HepG2 (cell line): Measurements from ENCODE around the gene STC2. TPM values are rescaled to one million over a fixed set of nuclear protein-coding genes. Genes with fewer than 3 reads are reported as not detected.
A peak's percentile ranks its signal among the peaks of the same experiment; 100 is the strongest.

Experiments
- ATF7 ChIP-seq, 2 experiments: fragments of 450-650 bp in 1 of 2; sonication (generic) in 1 of 2; formaldehyde crosslinking in 1 of 2; IDR thresholded peaks; 2 replicates each; pipeline versions ENCODE4 v1.4.0 to v1.6.1; 2016 to 2020; ENCODE audit warnings: antibody characterized with exemption in 1 of 2, mild to moderate bottlenecking in 1 of 2, missing genetic modification reagents in 1 of 2
- CBX1 ChIP-seq: IDR thresholded peaks from one replicate; pipeline ENCODE4 v1.6.1; 2016; ENCODE audit warnings: antibody characterized with exemption, low read depth
- EHMT2 ChIP-seq: fragments of 200-600 bp; sonication (generic); IDR thresholded peaks from 2 replicates; pipeline ENCODE4 v1.7.0; 2017; ENCODE audit warnings: antibody characterized with exemption, low read depth, low read length, borderline replicate concordance
- ETS1 ChIP-seq: sonication (generic); formaldehyde crosslinking; IDR thresholded peaks from 2 replicates; pipeline ENCODE4 v1.4.0; 2020; ENCODE audit warnings: missing genetic modification reagents
- ETV6 ChIP-seq: sonication (generic); formaldehyde crosslinking; conservative IDR thresholded peaks from 2 replicates; pipeline ENCODE4 v1.4.0; 2020; ENCODE audit warnings: missing genetic modification reagents
- FOXC1 ChIP-seq: sonication (generic); formaldehyde crosslinking; IDR thresholded peaks from 2 replicates; pipeline ENCODE4 v1.8.0; 2022; ENCODE audit warnings: mild to moderate bottlenecking, missing genetic modification reagents, borderline replicate concordance
- HES4 ChIP-seq: sonication (generic); formaldehyde crosslinking; IDR thresholded peaks from 2 replicates; pipeline ENCODE4 v1.9.0; 2021; ENCODE audit warnings: mild to moderate bottlenecking, missing genetic modification reagents, borderline replicate concordance
- IRX3 ChIP-seq: sonication (generic); formaldehyde crosslinking; IDR thresholded peaks from 2 replicates; pipeline ENCODE4 v1.8.1; 2023; ENCODE audit warnings: mild to moderate bottlenecking, low read depth, missing genetic modification reagents, borderline replicate concordance
- JARID2 ChIP-seq: sonication (generic); formaldehyde crosslinking; IDR thresholded peaks from 2 replicates; pipeline ENCODE4 v1.8.1; 2023; ENCODE audit warnings: missing genetic modification reagents, inconsistent platforms; ENCODE audit not compliant: insufficient replicate concordance
- KLF11 ChIP-seq: IDR thresholded peaks from 2 replicates; pipeline ENCODE4 v1.6.1; 2016; ENCODE audit warnings: missing compliant biosample characterization
- PCBP1 ChIP-seq: fragments of 200-400 bp; formaldehyde crosslinking; IDR thresholded peaks from 2 replicates; pipeline ENCODE4 v1.6.1; 2017; ENCODE audit warnings: mild to moderate bottlenecking, low read depth, low read length, borderline replicate concordance
- SIX1 ChIP-seq: sonication (generic); formaldehyde crosslinking; IDR thresholded peaks from 2 replicates; pipeline ENCODE4 v1.4.0; 2020; ENCODE audit warnings: missing genetic modification reagents, borderline replicate concordance
- U2AF2 ChIP-seq: fragments of 200-400 bp; formaldehyde crosslinking; IDR thresholded peaks from 2 replicates; pipeline ENCODE4 v1.6.1; 2017; ENCODE audit warnings: low read depth, mild to moderate bottlenecking, low read length
- ZBTB1 ChIP-seq: sonication (generic); formaldehyde crosslinking; IDR thresholded peaks from 2 replicates; pipeline ENCODE4 v1.4.0; 2020; ENCODE audit warnings: missing genetic modification reagents, borderline replicate concordance
- ZNF256 ChIP-seq: sonication (generic); formaldehyde crosslinking; conservative IDR thresholded peaks from 2 replicates; pipeline ENCODE4 v1.4.0; 2020; ENCODE audit warnings: missing genetic modification reagents
- ZNF407 ChIP-seq: sonication (generic); formaldehyde crosslinking; IDR thresholded peaks from one replicate; pipeline ENCODE4 v1.5.1; 2020; ENCODE audit warnings: mild to moderate bottlenecking, missing genetic modification reagents; ENCODE audit errors: not compliant biosample characterization
- ZNF570 ChIP-seq: sonication (generic); formaldehyde crosslinking; IDR thresholded peaks from 2 replicates; pipeline ENCODE4 v1.4.0; 2020; ENCODE audit warnings: mild to moderate bottlenecking, missing genetic modification reagents, borderline replicate concordance
- ZNF740 ChIP-seq: sonication (generic); formaldehyde crosslinking; IDR thresholded peaks from 2 replicates; pipeline ENCODE4 v1.4.0; 2020; ENCODE audit warnings: missing genetic modification reagents
- polyA plus RNA-seq, 8 experiments: library from polyadenylated mRNA; depleted of rRNA in 3 of 8; stranded (reverse) in 7 of 8; unstranded in 1 of 8; fragments of >200 nt; fragmentation: Illumina TruSeq in 4 of 8; extraction: Trizol in 4 of 8; gene quantifications; 2 replicates each; pipeline versions ENCODE4 v1.2.1 to v1.2.3, GENCODE V29; 2011 to 2016; ENCODE audit warnings: low read depth in 4 of 8, missing spikeins in 1 of 8, mixed read lengths in 1 of 8; ENCODE audit not compliant: insufficient read depth in 1 of 8
- total RNA-seq, 5 experiments: library from RNA; depleted of rRNA; stranded (reverse); fragments of >200 nt; fragmentation: Illumina TruSeq; extraction: Trizol; gene quantifications; 2 replicates each; pipeline ENCODE4 v1.2.3, GENCODE V29; 2016; ENCODE audit warnings: low read depth in 1 of 5

The STC2 gene
- total and polyA plus RNA-seq, 2 of the 13 experiments (the other 11 are each of a cell fraction or from before 2014, with no cell fraction given): 27.1 to 69.2 TPM

GRCh38 chr5:173296737-173297676 is 31.2 kb downstream of the STC2 start (continued):
- TF ChIP-seq ZBTB1 (CRISPR knock-in tag) (no peak), KLF11 (no peak), ZNF256 (no peak), IRX3 (CRISPR knock-in tag) (no peak), JARID2 (no peak), ZNF407 (no peak), ZNF740 (CRISPR knock-in tag) (0 out of 2 replicates have a peak, but pooled peaks have one; percentile 67), U2AF2 (0 out of 2 replicates have a peak, but pooled peaks have one; percentile 28), ETS1 (no peak), ATF7 (IDR thresholded peaks at IDR 0.05) (no peak), ATF7 (CRISPR knock-in tag; IDR thresholded peaks at IDR 0.05) (no peak), HES4 (CRISPR knock-in tag) (no peak), EHMT2 (no peak), CBX1 (no peak), FOXC1 (CRISPR knock-in tag) (no peak), ZNF570 (CRISPR knock-in tag) (no peak), SIX1 (no peak), PCBP1 (no peak), ETV6 (CRISPR knock-in tag) (no peak)
